Activated gamma-delta T cell (primary cell): ENCODE data around the gene POC1A.

Experiments used
- DNase-seq: peaks from one replicate; lab custom pipeline; 2025; lab: John Stamatoyannopoulos, UW

POC1A gene

DNA sequence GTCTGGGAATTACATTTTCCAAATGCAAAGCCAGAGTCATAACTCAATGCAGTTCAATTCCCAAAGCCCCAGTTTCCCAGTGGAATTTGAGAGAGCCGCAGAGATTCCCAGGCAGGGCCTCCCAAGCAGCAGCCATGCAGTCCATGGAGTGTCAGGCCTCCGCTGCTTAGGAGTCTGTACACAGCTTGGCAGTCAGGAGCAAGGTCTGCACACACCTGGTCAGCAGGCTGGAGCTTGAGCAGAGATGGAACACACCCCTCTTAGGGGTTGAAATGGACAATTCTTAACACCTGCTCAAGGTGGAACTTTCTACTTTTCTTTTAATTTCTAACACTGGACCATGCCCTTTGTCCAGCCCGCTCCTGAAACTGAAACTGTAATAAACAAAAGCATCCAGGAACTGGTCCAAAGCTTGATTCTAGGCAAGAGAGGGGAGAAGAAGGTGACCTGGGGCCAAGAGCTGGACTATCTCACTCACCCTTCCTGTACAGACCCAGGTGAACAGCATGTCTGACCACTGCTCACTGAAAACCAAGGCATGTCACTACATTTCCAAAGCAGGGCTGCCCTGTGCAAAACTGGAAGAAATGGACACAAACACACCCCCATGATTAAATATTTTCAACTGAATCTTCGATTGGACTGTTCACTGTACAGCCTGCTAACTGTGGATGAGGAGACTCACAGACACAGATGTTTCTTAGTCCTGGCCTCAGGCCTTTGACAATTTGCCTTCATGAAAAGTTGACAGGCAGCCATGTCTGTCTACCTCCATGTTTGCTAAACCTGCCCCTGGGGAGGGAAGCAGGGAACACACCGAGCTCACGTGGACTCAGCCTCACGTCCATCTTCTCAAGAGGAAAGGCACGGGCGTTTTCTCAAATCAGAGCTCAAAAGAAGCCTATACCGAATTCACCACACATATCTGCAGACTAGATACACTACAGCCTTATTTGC lies 49.3 kb downstream of the POC1A start:
- no peak for DNase-seq

DNA sequence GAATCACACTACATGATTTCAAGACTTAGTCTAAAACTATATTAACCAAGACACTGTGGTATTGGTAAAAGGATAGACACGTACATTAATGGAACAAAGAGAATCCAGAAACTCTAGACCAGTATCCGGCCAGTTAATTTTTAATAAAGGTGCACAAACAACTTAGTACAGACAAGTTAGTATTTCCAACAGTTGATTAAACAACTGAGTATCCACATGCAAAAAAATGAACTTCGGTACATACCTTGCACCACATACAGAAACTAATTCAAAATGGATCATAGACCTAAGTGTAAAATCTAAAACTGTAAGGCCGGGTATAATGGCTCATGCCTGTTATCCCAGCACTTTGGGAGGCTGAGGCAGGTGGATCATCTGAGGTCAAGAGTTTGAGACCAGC lies 51.3 kb downstream of the POC1A start:
- no peak for DNase-seq

GRCh38 chr3:52099001-52099401 lies 55.2 kb downstream of the POC1A start:
- DNase-seq: no peak

DNA sequence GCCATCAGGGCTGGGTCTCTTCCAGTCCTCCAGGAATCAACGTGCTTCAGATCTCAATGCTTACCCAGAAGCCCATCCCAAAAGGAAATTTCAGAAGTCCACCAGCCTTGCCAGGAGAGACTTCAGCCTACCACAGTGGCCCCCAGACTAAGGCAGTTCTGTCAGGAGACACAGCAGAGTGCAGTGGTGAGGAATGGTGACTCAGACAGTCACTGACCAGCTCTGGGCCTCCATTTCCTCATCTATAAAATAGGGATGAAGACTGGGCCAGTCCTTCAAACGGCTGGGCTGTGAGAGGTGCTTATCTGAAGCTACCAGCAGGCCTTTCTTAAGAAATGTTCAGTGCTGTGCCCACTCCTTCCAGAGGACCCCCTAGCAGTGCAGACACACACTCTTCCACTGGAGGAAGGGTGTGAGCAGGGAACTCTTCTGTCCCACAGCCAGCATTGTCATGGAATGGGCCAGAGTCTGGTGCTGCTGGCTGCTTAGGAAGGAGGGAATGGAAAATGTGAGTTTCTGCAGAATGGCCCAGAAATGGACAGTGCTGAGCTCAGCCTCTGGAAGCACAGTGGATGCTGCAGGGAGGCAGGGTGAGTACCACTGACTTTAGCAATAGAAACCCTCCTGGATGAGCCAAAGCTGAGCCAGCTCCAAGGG lies 56.2 kb downstream of the POC1A start:
- DNase-seq: no peak

- DNase-seq: no peak
Measured at GRCh38 chr3:52095990-52096775, 58.0 kb downstream of the POC1A start.

DNA sequence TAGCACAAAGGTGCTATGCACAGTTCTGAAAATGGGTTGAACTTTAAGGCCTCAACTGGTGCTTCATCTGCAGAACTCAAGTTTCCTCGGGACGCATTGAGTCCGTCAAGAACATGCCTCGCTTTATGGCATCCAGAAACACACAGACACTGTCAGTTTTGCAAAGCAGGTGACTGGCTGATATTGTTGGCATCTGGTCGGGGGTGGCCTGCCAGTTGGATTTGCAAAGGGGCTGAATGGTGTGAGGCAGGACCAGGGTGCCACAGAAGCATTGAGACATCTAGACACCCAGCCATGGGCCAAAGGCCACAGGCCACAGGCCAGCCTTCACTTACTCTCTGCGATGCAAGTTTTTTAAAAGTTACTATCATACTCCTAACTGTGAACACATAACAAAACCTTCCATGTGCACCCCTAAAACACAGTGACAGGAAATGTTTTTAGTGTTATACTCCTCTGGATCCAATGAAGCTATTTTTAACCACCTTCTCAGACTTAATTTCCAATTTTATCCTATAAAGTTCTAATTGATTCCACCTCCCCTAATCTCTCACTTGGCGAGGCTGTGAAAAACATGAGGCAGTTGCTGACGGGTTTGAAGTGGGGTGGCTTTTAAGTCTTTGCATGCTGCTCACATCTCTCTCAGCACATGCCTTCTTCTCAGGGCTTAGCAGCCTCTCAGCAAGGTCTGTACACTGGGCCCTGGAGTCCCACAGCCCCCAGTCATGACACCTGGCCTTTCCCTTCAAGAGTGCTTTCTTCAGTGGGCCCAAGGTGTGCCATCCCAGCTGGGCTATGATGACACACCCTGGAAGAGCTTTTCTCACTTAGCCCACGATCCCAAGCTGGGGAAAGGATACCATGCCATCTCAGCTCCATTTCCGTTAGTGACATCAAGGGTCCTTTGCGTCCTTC lies 59.4 kb downstream of the POC1A start:
- no peak for DNase-seq

- no peak for DNase-seq
Measured at GRCh38 chr3:52093756-52094545, 60.3 kb downstream of the POC1A start.

DNA sequence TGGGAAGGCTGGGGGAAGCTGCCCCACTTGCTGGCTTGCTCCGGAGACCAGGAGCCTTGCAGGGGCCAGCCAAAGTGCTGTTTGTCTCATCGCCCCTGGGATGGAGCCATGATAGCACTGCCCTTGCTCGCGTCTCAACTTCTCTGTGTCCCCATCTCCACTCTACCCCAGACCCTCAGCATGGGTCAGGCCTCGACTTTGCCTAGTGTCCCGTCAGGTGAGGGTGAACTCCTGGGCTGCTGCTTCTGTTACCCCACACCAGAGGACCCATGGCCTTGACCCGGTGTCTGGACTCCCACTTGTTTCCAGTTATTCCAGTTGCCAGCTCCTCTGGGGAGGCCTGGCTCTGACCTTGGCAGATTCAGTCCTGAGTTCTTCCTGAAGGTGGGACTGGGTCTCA lies 61.3 kb downstream of the POC1A start:
- no peak for DNase-seq

GRCh38 chr3:52092271-52092660 lies 62.0 kb downstream of the POC1A start:
- no peak for DNase-seq

DNA sequence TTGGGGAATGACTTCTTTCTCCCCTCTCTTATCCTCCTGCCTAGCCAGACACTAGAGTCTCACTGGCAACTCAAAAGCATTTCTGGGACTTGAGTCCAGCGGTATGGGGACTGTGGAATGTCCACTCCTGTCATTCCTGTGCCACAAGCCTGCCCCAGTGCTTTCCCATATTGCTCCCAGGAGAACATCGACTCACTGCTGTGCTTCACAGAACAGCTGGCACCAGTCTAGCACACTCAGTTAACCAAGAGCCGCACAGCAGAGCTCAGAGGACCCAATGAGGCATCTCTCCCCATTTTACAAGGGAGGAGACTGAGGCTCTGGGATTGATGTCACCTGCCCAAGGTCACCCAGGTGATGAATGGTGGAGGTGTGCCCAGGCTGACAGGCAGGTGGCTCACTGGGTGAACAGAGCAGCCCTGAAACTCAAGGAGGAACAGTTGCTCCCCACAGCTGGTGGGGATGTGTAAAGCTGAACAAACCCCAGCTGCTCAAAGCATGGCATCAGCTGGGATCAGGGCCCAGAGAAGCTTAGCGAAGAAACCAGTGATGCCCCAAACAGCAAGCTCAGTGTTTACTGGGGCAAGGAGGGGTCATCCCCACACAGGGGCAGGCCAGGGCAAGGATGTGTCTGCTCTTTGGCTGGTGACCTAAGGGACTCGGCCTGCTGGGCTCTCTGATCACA lies 62.5 kb downstream of the POC1A start:
- DNase-seq: no peak

GRCh38 chr3:52090933-52091468 lies 63.2 kb downstream of the POC1A start:
- DNase-seq: no peak

DNA sequence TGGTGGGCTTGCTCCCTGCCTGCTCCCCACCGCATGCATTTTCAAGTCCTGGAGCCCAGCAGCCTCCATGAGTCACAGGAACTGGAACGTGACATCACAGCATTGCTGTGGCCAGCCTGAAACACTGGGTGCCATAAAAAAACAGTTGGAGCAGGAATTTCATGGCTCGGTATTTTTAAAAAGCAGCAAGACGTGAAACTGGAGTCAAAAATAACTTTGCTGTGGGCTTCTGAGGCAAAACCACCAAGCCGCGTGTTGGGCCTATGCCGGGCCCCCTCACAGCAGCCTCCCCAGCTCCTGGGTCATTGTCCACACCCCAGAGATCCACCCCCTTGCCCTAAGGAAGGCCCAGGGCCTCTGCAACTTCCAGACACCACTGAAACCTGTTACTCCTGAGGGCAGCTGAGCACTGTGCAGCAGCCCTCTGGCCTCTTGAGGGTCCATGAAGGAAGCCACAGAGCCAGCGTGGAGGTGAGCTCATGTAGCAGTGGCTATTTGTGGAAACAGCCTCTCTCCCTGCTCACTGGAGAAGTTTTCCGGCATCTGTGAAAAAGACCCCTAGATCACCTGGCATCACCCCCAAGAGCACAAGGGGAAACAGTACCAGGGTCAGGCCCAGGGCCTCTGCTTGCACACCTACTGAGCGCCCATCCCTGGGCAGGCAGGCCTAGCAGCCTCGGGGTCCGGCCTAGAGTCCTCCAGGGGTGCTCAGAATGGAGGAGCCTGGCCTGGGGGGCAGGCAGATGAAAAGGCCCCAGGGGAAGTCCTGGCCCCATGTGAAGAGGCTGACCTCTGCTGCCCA lies 63.9 kb downstream of the POC1A start:
- no peak for DNase-seq

DNA sequence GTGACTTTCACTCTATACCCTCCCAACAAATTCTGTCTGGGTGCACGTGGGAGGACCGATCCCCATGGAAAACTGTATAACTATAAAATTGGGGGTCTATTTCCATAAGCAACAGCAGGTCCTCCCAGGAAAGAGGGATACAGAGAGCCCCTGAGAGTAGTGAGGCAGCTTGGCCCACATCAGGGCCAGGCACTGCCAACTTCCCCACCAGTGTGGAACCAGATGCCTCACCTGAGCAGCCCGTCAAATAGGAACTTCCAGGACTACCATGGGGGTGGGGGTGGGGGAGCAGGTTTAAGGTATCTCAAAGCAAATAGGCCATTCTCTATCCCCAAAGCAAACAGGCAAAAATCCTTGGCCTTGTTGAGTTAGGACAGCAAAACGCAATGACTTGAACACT lies 64.5 kb downstream of the POC1A start:
- no peak for DNase-seq

GRCh38 chr3:52088445-52089367 lies 65.5 kb downstream of the POC1A start:
- DNase-seq: no peak

DNA sequence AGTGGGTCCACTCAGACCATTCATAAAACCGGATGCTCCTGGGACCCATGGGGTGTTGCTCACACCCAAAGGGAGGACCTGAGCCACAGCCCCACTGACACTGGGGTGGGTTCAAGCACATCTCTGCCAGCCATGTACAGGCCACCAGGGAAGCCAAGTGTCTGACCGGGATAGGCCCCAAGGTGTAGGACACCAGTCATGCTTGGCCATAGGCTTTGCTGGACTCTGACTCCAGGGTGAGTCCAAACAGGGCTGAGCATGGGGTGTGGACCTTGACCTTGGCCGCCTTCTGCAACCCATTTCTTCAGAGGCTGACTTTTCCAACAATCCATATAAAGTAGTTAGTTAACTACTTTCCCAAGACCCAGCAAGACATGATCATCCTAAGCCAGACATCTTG lies 66.5 kb downstream of the POC1A start:
- no peak for DNase-seq

DNA sequence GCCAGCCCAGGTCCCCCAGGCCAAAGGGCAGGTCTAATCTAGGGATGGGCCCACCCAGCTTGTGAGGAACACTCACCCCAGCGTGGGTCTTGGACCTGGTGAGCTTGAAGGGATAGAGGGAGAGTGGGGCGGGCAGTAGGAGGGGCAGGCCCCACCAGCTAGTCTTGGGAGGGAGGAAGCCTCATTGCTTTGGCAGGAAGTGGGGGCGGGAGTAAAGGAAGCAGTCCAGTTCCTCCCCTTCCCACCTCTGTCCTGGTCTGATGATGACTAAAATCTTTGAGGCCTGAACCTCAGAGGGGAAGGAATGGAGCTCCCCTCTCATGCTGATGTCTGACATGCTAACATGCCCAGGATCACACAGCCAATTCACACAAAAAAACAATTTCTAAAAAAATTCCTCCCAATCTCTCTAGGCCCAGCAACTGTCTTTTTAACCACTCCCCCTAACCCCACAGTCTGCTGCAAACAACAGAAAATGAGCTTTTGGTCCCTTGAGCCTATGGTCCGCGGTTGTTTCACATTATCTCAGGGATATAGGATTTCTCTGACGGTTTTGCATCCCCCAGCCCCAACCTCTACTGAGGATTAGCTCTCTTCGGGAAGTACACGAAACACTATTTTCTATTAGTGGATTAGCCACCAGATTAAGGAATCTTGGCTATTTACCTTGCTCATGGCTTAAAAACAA lies 67.1 kb downstream of the POC1A start:
- no peak for DNase-seq

DNA sequence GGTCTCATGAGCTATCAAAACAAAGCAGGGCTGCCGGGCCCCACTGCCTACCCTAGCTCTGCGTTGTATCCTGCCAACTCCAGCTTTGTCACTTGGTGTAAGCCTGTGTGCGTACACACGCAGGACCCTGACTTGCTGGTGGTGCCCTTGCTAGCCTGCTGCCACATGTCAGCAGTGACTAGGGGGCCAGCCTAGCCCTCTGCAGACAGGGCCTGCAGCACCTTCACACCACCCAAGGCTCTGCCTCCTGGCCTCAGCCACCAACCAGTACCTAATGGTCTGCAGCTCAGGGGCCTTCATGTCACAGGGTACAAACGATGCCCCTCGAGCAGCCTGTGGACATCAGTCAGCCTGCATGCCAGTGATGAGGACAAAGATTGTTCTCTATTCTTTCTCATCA lies 67.8 kb downstream of the POC1A start:
- no peak for DNase-seq
